Measurements from ENCODE around the gene AGER. TPM values are rescaled to one million over a fixed set of nuclear protein-coding genes. Genes with fewer than 3 reads are reported as not detected.

The AGER gene
- total and polyA plus RNA-seq, 9 of the 15 experiments (the other 6 are each of a cell fraction or from before 2014, with no cell fraction given) = 1.2 to 11.5 (median 4.1) TPM

DNA sequence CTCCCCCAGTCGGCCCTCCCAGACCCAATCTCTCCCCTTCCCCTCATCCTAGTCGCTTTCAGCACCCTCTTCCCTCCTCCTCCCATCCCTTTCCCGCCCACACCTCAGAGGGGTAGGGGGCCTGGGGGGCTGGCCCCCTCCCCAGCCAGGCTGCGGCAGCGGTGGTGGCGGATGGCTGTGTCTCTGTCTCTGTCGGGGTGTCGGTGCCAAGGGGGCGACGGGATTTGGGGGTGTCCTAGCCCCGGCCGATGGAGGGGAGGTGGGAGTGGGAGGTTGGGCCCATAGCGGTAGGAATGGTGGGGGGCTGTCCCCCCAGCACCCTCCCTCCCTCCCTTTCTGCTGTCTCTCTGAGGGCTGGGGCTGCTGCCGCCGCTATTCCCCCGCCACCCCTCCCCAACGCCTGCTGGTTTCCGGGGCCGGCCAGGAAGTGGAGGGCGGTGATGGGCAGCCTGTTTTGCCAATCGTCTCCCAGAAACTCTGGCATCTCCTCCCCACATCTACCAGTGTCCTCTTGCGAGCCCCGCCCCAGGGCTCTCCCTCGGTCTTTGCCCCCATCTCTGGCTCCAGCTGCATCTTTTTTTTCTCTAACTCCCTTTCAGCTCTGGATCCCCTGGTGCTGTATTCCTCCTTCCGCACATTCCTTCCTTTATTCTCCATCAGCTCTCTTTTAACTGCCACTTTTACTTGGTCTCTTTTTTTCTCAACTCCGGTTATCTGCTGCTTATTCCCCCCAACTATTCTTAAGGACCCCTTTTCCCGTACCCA is 8.2 kb downstream of the AGER start, which contains the start of gene AGPAT1 (continued):
- TF ChIP-seq, protein P1, sequence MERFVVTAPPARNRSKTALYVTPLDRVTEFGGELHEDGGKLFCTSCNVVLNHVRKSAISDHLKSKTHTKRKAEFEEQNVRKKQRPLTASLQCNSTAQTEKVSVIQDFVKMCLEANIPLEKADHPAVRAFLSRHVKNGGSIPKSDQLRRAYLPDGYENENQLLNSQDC (CRISPR knock-in tag; IDR thresholded peaks at IDR 0.05) = 0 out of 2 replicates have a peak, but pooled peaks have one; percentile 6
- TF ChIP-seq PHF8 (IDR thresholded peaks at IDR 0.05; ENCODE audit: borderline replicate concordance, low read length) (peak; percentile 82; the same call in 1 of the 2 replicates), HNRNPK (IDR thresholded peaks at IDR 0.05; ENCODE audit: low read depth, low read length, poor library complexity, severe bottlenecking) (no peak), KDM5B (IDR thresholded peaks at IDR 0.05; ENCODE audit: insufficient replicate concordance, low read depth, low read length) (peak; percentile 27), TCF7 (IDR thresholded peaks at IDR 0.05; ENCODE audit: borderline replicate concordance) (no peak), ZNF143 (CRISPR knock-in tag; IDR thresholded peaks at IDR 0.05) (no peak), NR3C1 (CRISPR knock-in tag; IDR thresholded peaks at IDR 0.05) (no peak)
- TF ChIP-seq, protein P2, sequence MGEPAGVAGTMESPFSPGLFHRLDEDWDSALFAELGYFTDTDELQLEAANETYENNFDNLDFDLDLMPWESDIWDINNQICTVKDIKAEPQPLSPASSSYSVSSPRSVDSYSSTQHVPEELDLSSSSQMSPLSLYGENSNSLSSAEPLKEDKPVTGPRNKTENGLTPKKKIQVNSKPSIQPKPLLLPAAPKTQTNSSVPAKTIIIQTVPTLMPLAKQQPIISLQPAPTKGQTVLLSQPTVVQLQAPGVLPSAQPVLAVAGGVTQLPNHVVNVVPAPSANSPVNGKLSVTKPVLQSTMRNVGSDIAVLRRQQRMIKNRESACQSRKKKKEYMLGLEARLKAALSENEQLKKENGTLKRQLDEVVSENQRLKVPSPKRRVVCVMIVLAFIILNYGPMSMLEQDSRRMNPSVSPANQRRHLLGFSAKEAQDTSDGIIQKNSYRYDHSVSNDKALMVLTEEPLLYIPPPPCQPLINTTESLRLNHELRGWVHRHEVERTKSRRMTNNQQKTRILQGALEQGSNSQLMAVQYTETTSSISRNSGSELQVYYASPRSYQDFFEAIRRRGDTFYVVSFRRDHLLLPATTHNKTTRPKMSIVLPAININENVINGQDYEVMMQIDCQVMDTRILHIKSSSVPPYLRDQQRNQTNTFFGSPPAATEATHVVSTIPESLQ (CRISPR knock-in tag; IDR thresholded peaks at IDR 0.05) = no peak
- TF ChIP-seq, protein P3, sequence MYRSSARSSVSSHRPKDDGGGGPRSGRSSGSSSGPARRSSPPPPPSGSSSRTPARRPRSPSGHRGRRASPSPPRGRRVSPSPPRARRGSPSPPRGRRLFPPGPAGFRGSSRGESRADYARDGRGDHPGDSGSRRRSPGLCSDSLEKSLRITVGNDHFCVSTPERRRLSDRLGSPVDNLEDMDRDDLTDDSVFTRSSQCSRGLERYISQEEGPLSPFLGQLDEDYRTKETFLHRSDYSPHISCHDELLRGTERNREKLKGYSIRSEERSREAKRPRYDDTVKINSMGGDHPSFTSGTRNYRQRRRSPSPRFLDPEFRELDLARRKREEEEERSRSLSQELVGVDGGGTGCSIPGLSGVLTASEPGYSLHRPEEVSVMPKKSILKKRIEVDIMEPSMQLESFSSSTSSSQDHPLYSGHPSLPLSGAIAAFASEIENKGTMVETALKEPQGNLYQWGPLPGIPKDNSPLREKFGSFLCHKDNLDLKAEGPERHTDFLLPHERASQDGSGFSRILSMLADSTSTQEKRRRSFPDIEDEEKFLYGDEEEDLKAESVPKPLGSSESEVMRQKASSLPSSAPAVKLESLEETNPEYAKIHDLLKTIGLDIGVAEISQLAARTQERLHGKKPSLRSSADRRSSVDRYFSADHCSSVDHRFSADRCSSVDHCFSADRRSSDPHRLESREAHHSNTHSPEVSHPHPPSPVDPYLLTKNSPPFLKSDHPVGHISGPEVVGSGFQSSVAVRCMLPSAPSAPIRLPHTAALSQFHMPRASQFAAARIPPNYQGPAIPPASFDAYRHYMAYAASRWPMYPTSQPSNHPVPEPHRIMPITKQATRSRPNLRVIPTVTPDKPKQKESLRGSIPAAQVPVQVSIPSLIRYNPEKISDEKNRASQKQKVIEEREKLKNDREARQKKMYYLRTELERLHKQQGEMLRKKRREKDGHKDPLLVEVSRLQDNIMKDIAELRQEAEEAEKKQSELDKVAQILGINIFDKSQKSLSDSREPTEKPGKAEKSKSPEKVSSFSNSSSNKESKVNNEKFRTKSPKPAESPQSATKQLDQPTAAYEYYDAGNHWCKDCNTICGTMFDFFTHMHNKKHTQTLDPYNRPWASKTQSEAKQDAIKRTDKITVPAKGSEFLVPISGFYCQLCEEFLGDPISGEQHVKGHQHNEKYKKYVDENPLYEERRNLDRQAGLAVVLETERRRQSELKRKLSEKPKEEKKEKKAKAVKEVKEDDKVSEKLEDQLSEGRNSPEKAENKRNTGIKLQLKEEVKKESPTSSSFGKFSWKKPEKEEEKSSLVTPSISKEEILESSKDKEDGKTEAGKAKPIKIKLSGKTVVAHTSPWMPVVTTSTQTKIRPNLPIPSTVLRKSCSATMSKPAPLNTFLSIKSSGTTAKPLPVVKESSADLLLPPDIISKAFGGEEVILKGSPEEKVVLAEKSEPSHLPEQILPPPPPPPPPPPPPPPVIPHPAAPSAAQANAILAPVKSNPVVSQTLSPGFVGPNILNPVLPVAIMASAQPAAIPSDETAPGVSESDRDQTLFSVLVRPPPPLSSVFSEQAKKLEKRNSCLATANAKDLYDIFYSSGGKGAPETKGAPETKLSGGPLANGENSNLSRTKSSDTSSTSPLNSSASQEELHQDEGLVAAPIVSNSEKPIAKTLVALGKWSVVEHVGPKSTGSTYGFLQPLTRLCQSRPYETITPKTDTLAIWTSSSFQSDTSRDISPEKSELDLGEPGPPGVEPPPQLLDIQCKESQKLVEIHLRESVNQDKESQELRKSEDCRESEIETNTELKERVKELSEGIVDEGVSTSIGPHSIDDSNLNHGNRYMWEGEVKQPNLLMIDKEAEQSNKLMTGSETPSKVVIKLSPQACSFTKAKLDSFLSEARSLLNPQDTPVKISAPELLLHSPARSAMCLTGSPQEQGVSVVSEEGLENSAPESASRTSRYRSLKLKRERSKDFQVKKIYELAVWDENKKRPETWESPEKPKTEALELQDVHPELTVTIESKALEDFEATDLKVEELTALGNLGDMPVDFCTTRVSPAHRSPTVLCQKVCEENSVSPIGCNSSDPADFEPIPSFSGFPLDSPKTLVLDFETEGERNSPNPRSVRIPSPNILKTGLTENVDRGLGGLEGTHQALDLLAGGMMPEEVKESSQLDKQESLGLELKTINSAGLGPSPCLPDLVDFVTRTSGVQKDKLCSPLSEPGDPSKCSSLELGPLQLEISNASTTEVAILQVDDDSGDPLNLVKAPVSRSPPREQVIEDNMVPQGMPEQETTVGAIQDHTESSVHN (IDR thresholded peaks at IDR 0.05; ENCODE audit: borderline replicate concordance in 1 of 2, low read depth in 1 of 2) = peak in 1 of 2 experiments; percentile 26; a peak in 1 of 4 replicates
- TF ChIP-seq, protein P4, sequence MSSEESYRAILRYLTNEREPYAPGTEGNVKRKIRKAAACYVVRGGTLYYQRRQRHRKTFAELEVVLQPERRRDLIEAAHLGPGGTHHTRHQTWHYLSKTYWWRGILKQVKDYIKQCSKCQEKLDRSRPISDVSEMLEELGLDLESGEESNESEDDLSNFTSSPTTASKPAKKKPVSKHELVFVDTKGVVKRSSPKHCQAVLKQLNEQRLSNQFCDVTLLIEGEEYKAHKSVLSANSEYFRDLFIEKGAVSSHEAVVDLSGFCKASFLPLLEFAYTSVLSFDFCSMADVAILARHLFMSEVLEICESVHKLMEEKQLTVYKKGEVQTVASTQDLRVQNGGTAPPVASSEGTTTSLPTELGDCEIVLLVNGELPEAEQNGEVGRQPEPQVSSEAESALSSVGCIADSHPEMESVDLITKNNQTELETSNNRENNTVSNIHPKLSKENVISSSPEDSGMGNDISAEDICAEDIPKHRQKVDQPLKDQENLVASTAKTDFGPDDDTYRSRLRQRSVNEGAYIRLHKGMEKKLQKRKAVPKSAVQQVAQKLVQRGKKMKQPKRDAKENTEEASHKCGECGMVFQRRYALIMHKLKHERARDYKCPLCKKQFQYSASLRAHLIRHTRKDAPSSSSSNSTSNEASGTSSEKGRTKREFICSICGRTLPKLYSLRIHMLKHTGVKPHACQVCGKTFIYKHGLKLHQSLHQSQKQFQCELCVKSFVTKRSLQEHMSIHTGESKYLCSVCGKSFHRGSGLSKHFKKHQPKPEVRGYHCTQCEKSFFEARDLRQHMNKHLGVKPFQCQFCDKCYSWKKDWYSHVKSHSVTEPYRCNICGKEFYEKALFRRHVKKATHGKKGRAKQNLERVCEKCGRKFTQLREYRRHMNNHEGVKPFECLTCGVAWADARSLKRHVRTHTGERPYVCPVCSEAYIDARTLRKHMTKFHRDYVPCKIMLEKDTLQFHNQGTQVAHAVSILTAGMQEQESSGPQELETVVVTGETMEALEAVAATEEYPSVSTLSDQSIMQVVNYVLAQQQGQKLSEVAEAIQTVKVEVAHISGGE (CRISPR knock-in tag; IDR thresholded peaks at IDR 0.05) = peak in 1 of 3 experiments; percentile 30; a peak in 1 of 6 replicates
